ENCODE results near the gene R3HDM4.
"Not testable (repeated sequence)": the region's sequence is repeated elsewhere in the genome, so short reads cannot be mapped to it uniquely, and the experiment has no call there.

Gene R3HDM4

GRCh38 chr19:896434-896833 is 16.6 kb downstream of the R3HDM4 start:
- in situ Hi-C loops (cut with MboI; ENCODE audit: low sequenced_read_pairs): no loop called here

- in situ Hi-C loops (cut with MboI; ENCODE audit: low sequenced_read_pairs): no loop called here
Observed at GRCh38 chr19:892894-893689, 19.9 kb downstream of the R3HDM4 start, which contains the start of the genes MED16 and RNU6-9. Gene MED16, minus strand, starts transcription at chr19:893187. Its CDS starts 2,056 bp downstream, at chr19:891131. Gene RNU6-9, plus strand, starts transcription at chr19:893484.

- in situ Hi-C loops (cut with MboI; ENCODE audit: low sequenced_read_pairs): no loop called here
Observed at GRCh38 chr19:892243-892893, 20.7 kb downstream of the R3HDM4 start.

GRCh38 chr19:891421-892200 is 21.4 kb downstream of the R3HDM4 start:
- in situ Hi-C loops (cut with MboI; ENCODE audit: low sequenced_read_pairs): not testable (repeated sequence)

GRCh38 chr19:890831-891230 is 22.2 kb downstream of the R3HDM4 start:
- in situ Hi-C loops (cut with MboI; ENCODE audit: low sequenced_read_pairs): no loop called here

- in situ Hi-C loops (cut with MboI; ENCODE audit: low sequenced_read_pairs): no loop called here
Observed at GRCh38 chr19:889662-890295, 23.2 kb downstream of the R3HDM4 start.

GRCh38 chr19:888581-889385 is 24.2 kb downstream of the R3HDM4 start:
- in situ Hi-C loops (cut with MboI; ENCODE audit: low sequenced_read_pairs): no loop called here

GRCh38 chr19:887599-887998 is 25.4 kb downstream of the R3HDM4 start:
- in situ Hi-C loops (cut with MboI; ENCODE audit: low sequenced_read_pairs): no loop called here

GRCh38 chr19:887072-887471 is 25.9 kb downstream of the R3HDM4 start:
- in situ Hi-C loops (cut with MboI; ENCODE audit: low sequenced_read_pairs): no loop called here

- in situ Hi-C loops (cut with MboI; ENCODE audit: low sequenced_read_pairs): no loop called here
Observed at GRCh38 chr19:885536-886224, 27.3 kb downstream of the R3HDM4 start.

GRCh38 chr19:884420-885211 is 28.4 kb downstream of the R3HDM4 start:
- in situ Hi-C loops (cut with MboI; ENCODE audit: low sequenced_read_pairs): no loop called here

- in situ Hi-C loops (cut with MboI; ENCODE audit: low sequenced_read_pairs): no loop called here
Observed at GRCh38 chr19:883661-884211, 29.3 kb downstream of the R3HDM4 start.

GRCh38 chr19:882871-883497 is 30.0 kb downstream of the R3HDM4 start:
- in situ Hi-C loops (cut with MboI; ENCODE audit: low sequenced_read_pairs): no loop called here

- in situ Hi-C loops (cut with MboI; ENCODE audit: low sequenced_read_pairs): no loop called here
Observed at GRCh38 chr19:881385-882071, 31.5 kb downstream of the R3HDM4 start.

GRCh38 chr19:879711-880438 is 33.1 kb downstream of the R3HDM4 start:
- in situ Hi-C loops (cut with MboI; ENCODE audit: low sequenced_read_pairs): no loop called here

- in situ Hi-C loops (cut with MboI; ENCODE audit: low sequenced_read_pairs): not testable (repeated sequence)
Observed at GRCh38 chr19:878751-879561, 34.1 kb downstream of the R3HDM4 start.

All from HL-60/S4 treated with retinoic acid at 250 ng/mL for 4 days and 3 days (cell line).